GM21723 (cell line): ENCODE data around the gene TACR1.
"Not testable (repeated sequence)": the region's sequence is repeated elsewhere in the genome, so short reads cannot be mapped to it uniquely, and the experiment has no call there.

Source experiments
- ATAC-seq: cut with Tn5 transposase; IDR thresholded peaks from one replicate; pipeline ENCODE4 v1.9.1; 2021; ENCODE audit warnings: mild to moderate bottlenecking, moderate library complexity; ENCODE audit not compliant: unreplicated experiment

The TACR1 gene

DNA sequence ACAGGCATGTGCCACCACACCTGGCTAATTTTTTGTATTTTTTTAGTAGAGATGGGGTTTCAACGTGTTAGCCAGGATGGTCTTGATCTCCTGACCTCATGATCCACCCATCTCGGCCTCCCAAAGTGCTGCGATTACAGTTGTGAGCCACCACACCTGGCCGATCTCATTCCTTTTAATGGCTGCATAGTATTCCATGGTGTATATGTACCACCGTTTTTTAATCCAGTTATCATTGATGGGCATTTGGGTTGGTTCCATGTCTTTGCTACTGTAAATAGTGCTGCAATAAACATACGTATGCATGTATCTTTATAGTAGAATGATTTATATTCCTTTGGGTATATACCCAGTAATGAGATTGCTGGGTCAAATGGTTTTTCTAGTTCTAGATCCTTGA lies 51.4 kb downstream of the TACR1 start:
- not testable (repeated sequence) for ATAC-seq

- no peak for ATAC-seq
These were observed 52.6 kb downstream of the TACR1 start for GRCh38 chr2:75146606-75147332.

GRCh38 chr2:75146221-75146605 lies 53.1 kb downstream of the TACR1 start:
- not testable (repeated sequence) for ATAC-seq

DNA sequence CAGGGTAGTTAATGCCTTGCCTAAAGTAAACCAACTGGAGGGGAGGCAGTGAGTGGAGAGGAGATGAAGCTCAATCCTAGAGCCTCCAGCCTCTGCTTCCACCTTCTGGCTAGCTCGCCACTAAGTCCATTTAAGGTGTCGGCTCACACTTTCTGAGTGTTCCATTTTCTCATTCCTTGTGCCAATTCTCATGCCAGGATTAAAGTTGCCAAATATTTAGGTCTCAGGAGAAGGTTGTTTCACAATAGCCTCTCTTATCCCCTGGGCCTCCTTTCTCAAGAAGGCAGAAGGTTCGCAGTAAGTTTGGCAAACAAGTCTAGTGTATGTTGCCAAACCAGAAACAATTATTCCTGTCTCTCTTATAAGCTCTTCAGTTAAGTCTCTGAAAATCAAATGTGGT lies 57.2 kb downstream of the TACR1 start:
- no peak for ATAC-seq

- no peak for ATAC-seq
These were observed 59.0 kb downstream of the TACR1 start for GRCh38 chr2:75140288-75140687.

- no peak for ATAC-seq
These were observed 60.1 kb downstream of the TACR1 start for GRCh38 chr2:75139171-75139570.

DNA sequence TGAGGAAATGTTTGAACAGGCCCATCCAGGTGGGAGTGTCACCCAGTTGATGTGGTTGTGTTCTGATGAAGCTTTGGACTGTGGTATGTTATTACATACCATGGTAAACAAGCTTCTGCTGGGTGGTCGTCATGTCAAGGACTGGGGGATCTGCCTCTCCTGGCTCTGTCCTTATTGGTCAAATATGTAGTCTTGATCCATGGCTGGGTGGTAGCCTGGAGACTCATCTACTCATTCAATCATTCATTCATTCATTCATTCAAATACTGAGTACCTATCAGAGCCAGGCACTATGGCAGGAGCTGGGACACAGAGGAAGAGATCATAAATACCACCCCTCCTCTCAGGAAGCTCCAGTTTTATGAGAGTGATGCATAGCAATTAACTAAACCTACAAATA lies 60.8 kb downstream of the TACR1 start:
- ATAC-seq: no peak

GRCh38 chr2:75135776-75136400 lies 63.4 kb downstream of the TACR1 start:
- ATAC-seq: no peak

GRCh38 chr2:75134860-75135259 lies 64.5 kb downstream of the TACR1 start:
- ATAC-seq: no peak

GRCh38 chr2:75133621-75134570 lies 65.4 kb downstream of the TACR1 start:
- no peak for ATAC-seq

DNA sequence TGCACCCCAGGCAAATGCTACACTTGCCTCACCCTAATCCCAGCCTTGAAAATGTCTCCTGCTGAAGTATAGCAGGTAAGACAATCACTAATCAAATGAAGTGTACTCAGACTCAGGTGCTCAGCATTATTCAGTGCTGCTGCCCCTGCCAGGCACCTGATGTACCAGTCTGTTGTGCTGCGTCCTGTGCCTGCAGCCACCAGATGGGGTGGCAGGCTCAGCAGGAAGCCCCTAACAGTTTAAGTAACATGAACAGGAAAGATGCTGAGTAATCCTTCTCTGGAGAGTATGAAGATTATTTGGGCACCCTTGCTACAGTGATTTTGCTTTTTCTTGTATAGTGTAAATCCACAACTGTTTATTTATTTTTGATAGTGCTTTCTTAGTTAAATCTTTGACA lies 69.1 kb downstream of the TACR1 start:
- no peak for ATAC-seq

- ATAC-seq: no peak
These were observed 75.4 kb downstream of the TACR1 start for GRCh38 chr2:75123876-75124275.

GRCh38 chr2:75113231-75113869 lies 86.0 kb downstream of the TACR1 start:
- no peak for ATAC-seq

DNA sequence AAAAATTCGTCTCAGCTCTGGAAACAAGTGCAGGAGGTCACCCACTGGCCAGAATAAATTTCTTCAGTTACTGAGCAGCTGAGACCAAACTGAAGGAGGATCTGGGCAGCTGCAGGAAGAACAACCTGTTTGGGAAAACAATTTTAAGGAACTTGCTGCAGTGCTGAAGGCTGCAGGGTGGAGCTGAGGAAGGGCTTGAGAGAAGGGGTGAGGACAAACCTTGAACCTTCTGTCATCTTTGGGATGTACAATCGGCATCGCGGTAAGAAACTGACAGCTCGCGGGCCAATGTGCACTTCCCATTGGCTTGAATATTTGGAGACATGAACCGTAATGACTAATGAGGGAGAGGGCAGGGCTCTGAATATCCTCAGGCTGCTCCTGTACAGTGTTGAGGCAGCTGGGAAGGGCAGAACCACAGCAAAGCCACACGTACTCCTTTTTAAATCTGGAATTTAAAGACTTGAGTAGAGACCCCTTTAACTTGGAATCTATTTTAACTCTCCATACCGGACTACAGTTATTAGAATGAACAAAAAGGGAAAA lies 90.3 kb downstream of the TACR1 start:
- no peak for ATAC-seq

DNA sequence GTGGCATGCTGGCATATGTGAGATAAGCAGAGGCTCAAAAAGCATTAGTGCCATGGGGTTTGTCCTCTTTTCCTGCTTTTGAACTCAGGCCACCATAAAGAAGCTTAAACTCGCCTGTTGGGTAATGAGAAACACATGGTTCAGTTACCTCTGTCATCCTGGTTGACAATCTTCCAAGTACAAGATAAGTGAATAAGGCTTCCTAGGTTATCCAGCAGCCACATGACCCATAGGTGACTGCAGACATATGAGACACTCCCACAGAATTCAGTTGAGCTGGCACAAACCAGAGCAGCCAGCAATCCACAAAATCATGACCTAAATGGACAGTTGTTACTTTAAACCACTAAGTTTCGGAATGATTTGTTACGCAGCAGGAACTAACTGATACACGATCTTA lies 97.3 kb downstream of the TACR1 start:
- no peak for ATAC-seq

DNA sequence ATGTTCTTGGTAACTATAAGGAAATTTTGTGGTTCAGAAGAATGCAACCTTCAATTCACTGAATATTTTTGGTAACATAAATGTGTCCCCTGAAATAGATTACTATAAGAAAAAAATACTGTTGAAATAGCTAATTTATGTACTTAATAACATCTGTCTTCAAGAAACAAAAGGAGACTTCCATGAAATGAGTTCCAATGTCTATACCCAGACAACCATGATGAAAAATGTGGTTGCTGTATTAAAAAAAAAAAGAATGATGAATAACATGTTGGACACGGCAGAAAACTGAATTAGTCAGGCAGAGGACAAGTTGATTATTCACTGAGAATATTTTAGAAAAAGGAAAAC lies 98.5 kb downstream of the TACR1 start:
- no peak for ATAC-seq

- ATAC-seq: no peak
These were observed 99.1 kb downstream of the TACR1 start for GRCh38 chr2:75100011-75100800.

DNA sequence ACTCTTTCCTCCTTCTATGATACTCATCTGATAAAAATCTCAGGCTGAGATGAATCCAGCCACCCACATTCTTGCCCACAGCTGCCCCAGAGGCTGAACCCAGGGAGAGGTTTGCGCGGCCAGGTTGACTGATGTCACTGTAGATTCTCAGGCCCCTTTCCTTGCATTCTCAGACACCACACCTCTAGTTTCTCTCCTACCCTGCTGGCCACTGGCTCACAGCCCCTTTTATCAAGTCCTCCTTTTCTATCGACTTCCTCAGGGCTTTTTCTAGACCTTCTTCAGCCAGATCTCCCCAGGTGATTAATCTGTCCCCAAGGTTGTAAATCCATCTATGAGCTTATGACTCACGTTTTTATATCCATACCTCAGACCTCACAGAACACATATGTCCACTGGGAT lies 99.8 kb downstream of the TACR1 start:
- ATAC-seq: no peak

GRCh38 chr2:75098856-75099255 lies 100.5 kb downstream of the TACR1 start:
- ATAC-seq: no peak

GRCh38 chr2:75097831-75098230 lies 101.5 kb downstream of the TACR1 start:
- no peak for ATAC-seq
